Right kidney (tissue), 1 donor: ENCODE measurements around the gene RHOF.
"Not testable (repeated sequence)": the region's sequence is repeated elsewhere in the genome, so short reads cannot be mapped to it uniquely, and the experiment has no call there.

Experiments used
- DNase-seq: peaks from one replicate; pipeline ENCODE4 v3.0.0-alpha.2; 2016

Gene RHOF

DNA sequence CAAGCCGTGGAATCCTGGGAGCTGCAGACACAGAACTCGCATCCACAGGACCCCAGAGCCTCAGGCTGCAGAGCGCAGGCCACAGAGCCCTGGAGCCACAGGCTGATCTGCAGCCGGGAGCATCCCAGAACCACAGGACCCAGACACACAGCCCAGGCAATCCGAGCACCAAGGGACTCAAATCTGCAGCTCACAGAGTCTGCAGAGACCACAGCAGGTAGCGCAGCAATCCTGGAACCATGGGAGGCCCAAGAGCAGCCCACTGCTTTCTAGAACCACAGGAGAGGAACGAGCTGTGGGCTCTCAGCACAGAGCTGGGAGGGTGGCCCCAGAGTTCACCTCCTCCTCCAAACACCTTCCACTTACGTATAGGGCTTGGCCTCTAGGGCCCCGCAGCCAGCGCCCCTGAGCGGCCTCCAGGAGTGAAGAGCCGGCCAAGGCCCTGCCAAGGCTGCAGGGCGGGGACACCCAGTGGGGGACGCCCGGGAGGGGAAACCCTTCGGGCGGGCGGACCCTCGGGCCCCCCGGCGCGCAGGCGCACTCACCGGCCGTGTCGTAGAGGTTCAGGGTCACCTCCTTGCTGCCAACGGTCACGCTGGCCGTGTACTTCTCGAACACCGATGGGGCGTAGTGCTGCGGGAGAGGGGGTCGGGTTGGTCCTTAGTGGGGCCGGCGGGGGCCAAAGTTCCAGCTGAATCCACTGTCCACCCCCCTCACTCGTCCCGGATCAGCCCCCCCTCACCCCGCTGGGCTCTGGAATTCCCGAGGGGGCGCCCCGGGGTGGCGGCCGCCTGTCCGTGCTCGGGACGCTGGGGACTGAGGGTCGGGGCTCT is 665 bp downstream of the RHOF start:
- peak; percentile 67 for DNase-seq

- no peak for DNase-seq
Measured at GRCh38 chr12:121791671-121792551, 1.6 kb downstream of the RHOF start.

- not testable (repeated sequence) for DNase-seq
Measured at GRCh38 chr12:121790785-121791184, 2.7 kb downstream of the RHOF start.

DNA sequence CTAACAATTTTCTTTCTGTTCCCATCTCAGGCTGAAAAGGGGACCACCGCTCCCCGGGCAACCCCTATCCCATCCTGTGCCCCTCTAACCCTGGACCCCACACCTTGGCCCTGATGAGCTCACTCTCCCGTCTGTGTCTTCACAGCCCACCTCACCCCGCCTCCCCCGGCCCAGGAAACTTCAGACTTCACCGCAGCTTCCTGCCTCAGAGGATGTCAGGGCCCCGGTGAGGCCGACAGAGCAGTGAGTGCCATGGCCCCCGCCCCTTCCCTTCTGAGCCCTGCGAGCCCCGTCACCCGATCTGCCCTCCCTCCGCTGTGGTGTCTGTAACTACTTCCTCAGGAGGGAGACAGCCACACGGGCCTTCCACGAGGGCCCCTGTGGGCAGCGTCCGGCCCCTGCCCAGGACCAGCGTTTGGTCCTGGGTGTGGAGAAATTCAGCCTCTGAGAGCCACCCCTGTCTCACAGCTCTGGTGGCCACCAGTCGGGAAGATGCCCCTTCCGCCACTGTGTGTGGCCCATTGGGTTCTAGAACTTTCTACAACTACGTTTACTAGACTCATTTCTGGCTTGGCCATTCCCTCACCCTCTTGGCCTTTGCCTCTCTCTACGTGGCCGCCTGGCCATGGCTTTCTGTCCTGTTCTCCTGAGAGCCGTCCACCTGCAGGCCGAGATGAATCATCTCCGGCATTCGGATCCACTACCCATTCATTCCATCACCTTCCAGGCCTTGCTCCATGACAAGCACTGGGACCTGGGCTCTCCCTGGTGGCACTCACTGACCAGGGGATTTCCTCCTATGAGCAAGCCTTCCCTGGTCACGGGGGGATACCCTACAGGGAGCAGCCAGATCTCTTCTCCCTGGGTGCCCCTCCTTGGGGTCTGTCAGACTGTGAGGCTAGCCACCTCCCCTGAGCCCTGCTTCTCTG is 3.4 kb downstream of the RHOF start:
- DNase-seq = no peak

DNA sequence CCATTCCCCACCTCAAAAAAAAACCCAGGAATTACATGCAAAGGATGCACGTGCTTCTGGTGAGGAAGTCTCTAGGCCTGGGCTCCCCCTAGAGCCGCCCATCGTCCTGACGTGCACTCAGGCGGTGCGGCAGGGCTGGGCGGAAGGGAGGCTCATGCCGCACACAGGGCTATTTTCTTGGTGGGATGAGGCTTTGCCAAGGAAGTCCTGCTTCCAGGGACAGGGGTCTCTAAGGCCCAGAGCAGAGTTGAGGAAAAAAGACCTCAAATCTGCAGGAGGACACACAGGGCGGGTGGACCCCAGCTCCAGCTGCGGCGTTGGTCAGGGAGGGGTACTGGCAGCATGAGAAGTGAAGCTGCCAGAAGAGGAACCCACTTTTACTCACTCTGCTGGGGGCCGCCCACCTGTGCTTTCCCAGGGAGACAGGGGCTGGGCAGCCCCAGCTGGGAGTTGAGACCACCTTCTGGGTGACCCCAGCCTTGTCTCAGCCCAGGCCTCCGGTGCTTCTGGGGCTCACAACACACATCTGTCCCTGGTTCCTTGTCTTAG is 4.2 kb downstream of the RHOF start:
- no peak for DNase-seq

- DNase-seq = no peak
Measured at GRCh38 chr12:121788176-121788818, 5.2 kb downstream of the RHOF start.

- DNase-seq = no peak
Measured at GRCh38 chr12:121787063-121788025, 6.1 kb downstream of the RHOF start.

DNA sequence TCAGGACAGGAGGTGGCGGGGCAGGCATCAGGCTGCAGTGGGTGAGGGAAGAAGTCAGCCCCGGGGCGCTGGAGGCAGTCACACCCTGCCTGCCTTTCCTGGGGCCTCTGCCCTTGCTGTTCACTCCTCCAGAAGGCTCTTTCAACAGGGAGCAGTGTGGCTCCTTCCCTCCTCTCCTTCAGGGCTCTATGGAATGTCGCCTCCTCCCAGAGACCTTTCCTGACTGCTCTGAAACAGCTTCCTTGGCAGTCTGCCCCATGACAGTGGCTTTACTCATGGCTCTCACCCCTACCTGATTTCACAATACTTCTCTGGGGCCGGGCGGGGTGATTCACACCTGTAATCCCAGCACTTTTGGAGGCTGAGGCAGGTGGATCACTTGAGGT is 7.1 kb downstream of the RHOF start:
- no peak for DNase-seq

DNA sequence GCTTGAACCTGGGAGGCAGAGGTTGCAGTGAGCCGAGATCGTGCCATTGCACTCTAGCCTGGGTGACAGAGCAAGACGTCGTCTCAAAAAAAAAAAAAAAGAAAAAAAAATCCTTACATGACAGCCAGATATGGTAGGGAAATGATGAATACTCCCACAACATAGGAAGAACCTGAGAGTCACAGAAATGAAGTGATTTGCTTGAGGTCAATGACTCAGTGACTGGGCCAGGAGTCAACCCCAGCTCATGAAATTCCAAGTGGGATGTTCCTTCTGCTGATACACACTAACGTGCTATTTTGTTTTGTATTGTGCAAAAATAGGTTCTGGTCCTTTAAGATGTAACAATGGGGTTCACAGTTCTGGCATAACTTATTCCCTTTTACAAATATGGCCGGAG is 9.0 kb downstream of the RHOF start:
- no peak for DNase-seq

DNA sequence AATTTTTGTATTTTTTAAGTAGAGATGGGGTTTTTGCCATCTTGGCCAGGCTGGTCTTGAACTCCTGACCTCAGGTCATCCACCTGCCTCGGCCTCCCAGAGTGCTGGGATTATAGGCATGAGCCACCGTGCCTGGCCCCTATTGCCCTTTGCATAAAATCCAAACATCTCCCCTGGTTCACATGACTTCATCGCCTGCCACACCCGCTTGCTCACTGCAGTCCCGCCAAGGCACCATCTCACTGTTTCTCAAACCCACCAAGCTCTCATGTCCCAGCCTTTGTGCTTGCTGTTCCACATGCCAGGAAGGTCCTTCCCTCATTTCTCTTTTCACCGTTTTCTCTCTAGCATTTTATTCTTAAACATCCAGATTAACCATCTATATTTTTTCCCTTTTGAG is 9.7 kb downstream of the RHOF start:
- no peak for DNase-seq

GRCh38 chr12:121781998-121782979 is 11.2 kb downstream of the RHOF start:
- no peak for DNase-seq

DNA sequence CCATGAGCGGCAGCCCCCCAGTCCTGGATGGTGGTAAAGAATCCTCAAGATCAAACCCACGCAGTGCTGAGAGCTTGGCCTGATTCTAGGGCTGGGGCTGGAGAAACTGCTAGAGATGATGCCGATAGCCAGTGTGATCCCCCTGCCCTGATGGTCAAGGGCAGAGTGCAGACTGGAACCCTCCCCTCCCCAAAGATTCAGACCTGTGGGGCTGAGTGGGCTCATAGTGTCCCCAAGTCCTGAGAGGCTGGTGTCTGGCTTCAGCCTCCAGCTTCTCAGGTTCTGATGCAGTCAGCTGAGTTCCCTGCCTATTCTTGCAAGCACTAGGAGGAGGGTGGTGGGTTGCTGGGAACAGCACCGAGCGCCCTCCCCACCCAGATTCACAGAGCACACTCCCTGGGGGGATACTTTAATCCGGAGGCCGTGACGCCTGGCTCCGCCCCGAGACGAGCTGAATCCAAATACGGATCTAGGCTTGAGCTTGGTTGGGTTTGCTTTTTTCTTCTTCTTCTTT is 11.9 kb downstream of the RHOF start:
- no peak for DNase-seq

- DNase-seq = no peak
Measured at GRCh38 chr12:121780429-121780828, 13.1 kb downstream of the RHOF start.

DNA sequence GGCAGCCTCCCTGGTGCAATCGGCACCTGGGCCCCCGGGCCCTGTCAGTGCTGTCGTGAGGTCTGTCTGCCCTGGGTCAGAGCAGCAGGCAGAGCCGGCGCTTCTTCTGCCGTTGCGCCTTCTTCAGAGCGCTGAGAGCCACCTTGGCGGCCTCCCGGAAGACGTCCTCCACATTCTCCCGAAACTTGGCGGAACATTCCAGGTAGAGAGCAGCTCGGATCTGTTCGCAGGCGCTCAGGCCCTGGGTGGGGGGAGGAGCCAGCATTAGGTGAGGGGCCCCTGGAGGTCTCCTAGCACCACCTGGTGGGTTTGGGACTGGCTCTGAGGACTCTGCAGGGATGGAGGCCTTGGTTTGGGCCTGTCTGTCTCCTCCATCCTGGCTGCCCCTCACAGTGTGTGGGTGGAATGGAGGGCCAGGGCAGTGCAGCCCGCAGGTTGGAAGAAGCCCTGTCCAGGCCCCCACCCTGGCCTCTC is 14.0 kb downstream of the RHOF start:
- no peak for DNase-seq

GRCh38 chr12:121778567-121779421 is 14.7 kb downstream of the RHOF start:
- DNase-seq = no peak

DNA sequence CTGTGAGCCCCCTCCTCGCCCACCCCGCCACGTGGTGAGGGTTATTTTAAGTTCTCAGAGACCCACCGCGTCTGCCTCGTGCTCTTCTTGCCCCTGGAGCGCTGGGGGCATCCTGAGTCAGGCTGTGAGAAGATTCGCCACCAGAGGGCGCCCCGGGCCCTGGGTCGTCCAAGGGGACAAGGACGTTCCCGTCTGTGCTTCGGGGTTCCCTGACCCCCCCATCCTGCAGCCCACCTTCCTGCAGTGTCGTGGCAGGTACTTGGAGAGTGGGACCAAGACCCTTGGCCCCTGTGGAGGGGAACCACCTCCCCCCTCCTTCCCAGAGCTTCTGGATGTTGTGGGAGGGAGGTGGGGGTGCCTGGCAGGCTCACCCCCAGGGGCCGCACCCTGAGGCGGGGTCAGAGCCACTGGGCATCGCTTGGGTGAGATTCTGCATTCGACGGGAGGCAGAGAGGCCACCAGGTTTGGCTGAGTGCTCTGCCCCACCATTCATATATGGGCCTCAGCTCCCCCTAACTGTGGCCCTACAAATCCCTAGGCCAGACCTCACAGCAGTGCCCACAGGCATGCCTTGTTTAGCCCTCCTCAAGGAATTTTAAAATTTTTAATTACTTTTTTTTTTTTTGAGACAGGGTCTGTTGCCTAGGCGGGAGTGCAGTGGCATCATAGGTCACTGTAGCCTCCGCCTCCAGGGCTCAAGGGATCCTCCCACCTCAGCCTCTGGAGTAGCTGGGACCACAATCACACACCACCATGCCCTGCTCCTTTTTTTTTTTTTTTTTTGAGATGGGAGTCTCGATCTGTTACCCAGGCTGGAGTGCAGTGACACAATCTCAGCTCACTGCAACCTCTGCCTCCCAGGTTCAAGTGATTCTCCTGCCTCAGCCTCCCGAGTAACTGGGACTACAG is 17.0 kb downstream of the RHOF start:
- DNase-seq = peak; percentile 56

DNA sequence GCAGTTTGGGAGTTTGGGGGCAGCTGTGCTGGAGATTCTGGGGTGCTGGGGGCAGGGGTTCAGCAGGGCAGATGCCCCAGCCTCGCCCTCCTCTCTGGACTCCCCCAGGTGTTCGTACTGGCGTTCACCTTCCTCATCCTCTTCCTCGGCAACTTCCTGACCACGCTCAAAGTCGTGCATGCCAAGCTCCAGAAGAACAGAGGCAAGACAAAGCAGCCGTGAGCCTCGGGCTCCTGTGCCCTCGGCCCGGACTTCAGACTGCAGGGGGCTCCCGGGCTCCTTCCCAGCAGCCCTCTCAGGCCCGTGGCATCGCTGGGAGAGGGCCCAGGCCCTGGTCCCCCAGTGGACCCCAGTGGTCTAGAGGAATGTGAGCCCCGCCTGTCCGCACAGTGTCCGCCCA is 18.0 kb downstream of the RHOF start:
- DNase-seq = peak; percentile 58
